HG03439 (cell line): ENCODE measurements around the gene ZBED1.
"Not testable (repeated sequence)": the region's sequence is repeated elsewhere in the genome, so short reads cannot be mapped to it uniquely, and the experiment has no call there.

Experiments used
- ATAC-seq: cut with Tn5 transposase; IDR thresholded peaks from one replicate; pipeline ENCODE4 v1.9.1; 2021; ENCODE audit warnings: mild to moderate bottlenecking, moderate library complexity; ENCODE audit not compliant: unreplicated experiment

Gene ZBED1

DNA sequence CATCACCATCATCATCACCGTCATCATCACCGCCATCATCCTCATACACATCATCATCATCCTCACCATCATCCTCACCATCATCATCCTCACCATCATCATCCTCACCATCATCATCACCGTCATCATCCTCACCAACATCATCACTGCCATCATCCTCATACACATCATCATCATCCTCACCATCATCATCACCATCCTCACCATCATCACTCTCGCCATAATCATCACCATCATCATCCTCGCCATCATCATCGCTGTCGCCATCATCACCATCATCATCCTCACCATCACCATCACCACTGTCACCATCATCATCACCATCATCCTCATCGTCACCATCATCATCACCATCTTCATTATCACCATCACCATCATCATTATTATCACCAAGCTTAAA is 19.8 kb upstream of the ZBED1 start:
- ATAC-seq = no peak

DNA sequence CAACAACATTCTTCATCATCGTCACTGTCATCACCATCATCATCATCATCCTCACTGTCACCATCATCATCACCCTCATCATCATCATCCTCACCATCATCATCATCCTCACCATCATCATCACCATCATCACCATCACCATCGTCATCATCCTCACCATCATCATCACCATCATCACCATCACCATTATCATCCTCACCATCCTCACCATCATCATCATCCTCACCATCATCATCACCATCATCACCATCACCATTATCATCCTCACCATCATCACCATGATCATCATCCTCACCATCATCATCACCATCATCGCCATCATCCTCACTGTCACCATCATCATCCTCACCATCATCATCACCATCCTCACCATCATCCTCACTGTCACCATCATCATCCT is 18.9 kb upstream of the ZBED1 start:
- ATAC-seq = not testable (repeated sequence)

GRCh38 chrX:2517055-2517454 is 16.3 kb upstream of the ZBED1 start:
- ATAC-seq = no peak

DNA sequence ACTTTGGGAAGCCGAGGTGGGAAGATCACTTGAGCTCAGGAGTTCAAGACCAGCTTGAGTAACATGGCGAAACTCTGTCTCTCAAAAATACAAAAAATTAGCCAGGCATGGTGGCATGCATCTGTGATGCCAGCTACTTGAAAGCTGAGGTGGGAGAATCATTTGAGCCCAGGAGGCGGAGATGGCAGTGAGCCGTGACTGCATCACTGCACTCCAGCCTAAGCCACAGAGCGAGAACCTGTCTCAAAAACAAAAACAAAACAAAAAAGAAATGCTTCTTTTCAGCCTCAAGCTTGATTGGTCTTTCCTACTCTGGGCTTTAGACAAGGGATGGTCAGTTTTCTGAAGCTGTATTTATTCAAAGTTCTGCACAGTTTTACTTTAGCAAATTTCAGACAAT is 15.8 kb upstream of the ZBED1 start:
- ATAC-seq = no peak

GRCh38 chrX:2514131-2514530 is 13.4 kb upstream of the ZBED1 start:
- ATAC-seq = no peak

- no peak for ATAC-seq
Measured at GRCh38 chrX:2513121-2513664, 12.4 kb upstream of the ZBED1 start.

- no peak for ATAC-seq
Measured at GRCh38 chrX:2512501-2512900, 11.7 kb upstream of the ZBED1 start.

GRCh38 chrX:2511326-2511725 is 10.6 kb upstream of the ZBED1 start:
- ATAC-seq = no peak

GRCh38 chrX:2508648-2509335 is 8.0 kb upstream of the ZBED1 start:
- no peak for ATAC-seq

DNA sequence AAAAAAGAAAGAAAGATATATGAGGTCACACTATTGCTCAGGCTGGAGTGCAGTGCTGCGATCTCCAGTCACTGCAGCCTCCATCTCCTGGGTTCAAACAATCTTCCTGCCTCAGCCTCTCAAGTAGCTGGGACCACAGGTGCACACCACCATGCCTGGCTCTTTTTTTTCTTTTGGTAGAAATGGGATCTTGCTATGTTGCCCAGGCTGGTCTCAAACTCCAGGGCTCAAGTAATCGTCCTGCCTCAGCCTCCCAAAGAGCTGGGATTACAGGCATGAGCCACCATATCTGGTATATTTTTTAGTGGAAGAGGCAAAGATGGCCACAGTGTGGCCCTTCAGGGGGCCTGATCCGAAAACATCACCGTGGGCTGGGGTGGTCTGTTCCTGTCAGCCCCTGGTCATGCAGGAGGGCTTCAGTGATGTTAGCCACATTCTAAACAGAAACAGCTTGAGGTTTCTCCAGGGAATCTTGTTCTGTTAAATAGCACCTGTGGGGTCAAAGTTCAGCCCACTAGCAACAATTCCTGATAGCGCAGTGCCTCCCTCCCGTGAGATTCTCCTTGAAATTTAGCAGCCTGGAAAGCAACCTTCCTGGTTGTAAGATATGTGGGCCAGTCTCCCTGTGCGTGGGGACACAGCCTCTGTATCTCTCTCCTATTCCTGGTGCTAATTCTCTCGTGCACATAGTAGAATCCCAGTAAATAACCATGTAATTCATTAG is 7.3 kb upstream of the ZBED1 start:
- ATAC-seq = no peak

GRCh38 chrX:2507196-2507595 is 6.4 kb upstream of the ZBED1 start:
- no peak for ATAC-seq

GRCh38 chrX:2505341-2505740 is 4.6 kb upstream of the ZBED1 start:
- not testable (repeated sequence) for ATAC-seq

- ATAC-seq = no peak
Measured at GRCh38 chrX:2504706-2505332, 4.0 kb upstream of the ZBED1 start.

DNA sequence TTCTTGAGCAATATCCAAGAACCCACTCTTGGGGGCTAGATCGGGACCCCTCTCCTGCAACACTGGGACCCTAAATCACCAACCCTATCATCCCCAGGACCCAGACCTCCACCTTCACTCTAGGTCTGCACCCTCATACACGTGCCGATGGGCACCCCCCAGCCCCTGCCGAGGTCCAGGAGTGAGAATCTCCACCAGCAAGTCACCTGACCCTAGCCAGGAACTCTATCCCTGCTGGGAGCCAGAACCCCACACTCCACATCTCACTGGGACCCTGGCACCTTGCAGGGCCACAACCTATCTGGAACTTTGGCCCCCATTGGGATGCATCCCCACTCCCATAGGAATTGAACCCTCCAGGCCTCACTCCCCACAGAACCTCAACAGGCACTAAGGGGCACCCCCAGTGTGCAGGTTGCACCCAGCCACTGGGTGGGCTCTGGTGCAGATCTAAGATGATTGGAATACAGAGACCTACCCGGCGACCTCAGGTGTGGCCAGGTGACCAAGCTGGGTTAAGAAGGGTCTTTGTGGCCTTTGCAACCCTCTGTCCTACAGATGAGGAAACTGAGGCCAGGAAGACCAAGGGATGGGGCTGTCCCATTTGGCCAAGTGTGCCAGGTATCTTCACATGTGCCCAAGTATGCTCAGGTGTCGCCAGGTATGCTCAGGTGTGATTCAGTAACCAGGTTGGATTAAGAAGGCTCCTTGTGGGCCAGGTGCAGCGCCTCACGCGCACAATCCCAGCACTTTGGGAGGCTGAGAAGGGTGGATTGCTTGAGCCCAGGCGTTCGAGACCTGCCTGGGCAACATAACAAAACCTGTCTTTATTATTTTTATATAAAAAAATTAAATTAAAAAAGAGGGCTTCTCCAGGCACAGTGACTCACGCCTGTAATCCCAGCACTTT is 3.1 kb upstream of the ZBED1 start:
- no peak for ATAC-seq

DNA sequence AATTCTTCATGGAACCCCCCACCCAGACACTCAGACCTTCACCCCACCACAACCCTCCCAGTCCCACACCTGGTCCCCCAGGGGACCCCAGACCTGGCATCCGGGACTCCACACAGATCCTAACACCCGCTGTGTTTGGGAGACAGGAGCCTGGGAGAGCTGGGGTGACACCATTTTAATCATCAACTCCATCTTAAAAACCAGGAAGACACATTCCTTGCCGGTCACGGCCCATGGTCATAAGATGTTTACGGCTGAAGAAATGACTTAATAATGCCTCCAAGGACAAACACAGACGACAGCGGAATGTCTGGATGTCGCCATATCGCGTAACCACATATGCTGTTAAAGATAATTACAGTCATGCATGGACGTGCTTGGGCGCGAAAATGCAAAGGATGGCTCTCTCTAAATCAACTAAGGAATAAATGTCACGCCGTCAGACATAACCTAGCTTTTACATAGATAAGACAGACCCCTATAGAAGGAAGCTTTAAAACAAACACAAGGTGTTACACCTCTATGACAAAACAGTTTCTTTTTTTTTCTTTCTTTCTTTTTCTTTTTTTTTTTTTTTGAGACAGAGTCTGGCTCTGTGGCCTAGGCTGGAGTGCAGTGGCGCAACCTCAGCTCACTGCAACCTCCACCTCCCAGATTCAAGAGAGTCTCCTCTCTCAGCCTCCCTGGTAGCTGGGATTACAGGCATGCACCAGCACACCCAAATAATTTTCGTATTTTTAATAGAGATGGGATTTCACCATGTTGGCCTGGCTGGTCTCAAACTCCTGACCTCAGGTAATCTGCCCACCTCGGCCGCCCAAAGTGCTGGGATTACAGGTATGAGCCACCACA is 2.1 kb upstream of the ZBED1 start:
- ATAC-seq = no peak

DNA sequence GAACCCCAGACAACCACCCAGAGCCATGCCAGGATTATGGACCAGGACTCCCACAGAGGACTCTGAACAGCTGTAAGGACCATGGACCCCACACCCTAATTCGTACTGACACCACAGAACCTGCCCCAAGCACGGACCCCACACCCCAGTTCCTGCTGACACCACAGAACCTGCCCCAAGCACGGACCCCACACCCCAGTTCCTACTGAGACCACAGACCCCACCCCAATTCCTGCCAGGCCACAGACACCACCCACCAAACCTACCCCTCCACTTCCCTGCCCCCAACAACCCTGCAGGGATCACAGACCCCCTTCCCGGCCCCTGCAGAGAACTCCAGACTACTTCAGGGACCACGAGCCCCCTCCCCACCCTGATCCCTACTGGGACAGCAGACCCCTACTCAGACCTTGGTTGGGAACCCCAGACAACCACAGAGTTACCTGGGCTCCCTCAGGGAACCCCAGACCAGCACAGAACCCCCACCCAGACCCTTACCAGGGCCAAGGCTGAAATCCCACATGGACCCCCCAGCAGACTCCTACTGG is 1.4 kb upstream of the ZBED1 start:
- no peak for ATAC-seq

GRCh38 chrX:2501559-2502102 is 855 bp upstream of the ZBED1 start:
- ATAC-seq = no peak

GRCh38 chrX:2500091-2500802 is 529 bp downstream of the ZBED1 start:
- ATAC-seq = peak; percentile 47

GRCh38 chrX:2499507-2499906 is 1.3 kb downstream of the ZBED1 start:
- no peak for ATAC-seq
